Stimulated activated naive CD8-positive, alpha-beta T cell treated with anti-CD3 and anti-CD28 coated beads, Interleukin-15, amount 100 ng/mL, for 72 hours (primary cell): Measurements from ENCODE around the gene CNTN1.

ENCODE experiments used
- ATAC-seq: fragments of 150-1000 bp; cut with Tn5 transposase; 2 replicates; pipeline ENCODE4 v1.10.0; 2021; ENCODE audit warnings: mild to moderate bottlenecking, moderate library complexity
- DNase-seq, 2 donors: peaks; one replicate each; pipeline ENCODE4 v3.0.0; 2021 to 2022
- H3K27ac Mint-ChIP-seq, 2 donors: one replicate each; pipeline ENCODE4 v1.8.0; 2022; ENCODE audit warnings: mild to moderate bottlenecking in 2 of 2, mixed read lengths in 2 of 2, moderate library complexity in 2 of 2
- H3K27me3 Mint-ChIP-seq: one replicate; pipeline ENCODE4 v1.8.0; 2022; ENCODE audit warnings: mixed read lengths
- H3K4me1 Mint-ChIP-seq: one replicate; pipeline ENCODE4 v1.8.0; 2022; ENCODE audit warnings: mild to moderate bottlenecking, mixed read lengths
- H3K4me3 Mint-ChIP-seq, 2 donors: one replicate each; pipeline ENCODE4 v1.8.0; 2022; ENCODE audit warnings: mild to moderate bottlenecking in 2 of 2, mixed read lengths in 2 of 2, moderate library complexity in 1 of 2
- H3K9me3 Mint-ChIP-seq, 2 donors: one replicate each; pipeline ENCODE4 v1.8.0; 2022; ENCODE audit warnings: mixed read lengths in 2 of 2

Gene CNTN1

GRCh38 chr12:40986001-40986400 lies 293.8 kb downstream of the CNTN1 start:
- Mint-ChIP-seq H3K27ac (no peak overlapping the region), H3K4me1 (no peaks in the 10 kb centered on the region), H3K4me3 (no peak overlapping the region), H3K9me3 (peaks cover 0 to 5% of the 10 kb centered on the region in 2 donors), H3K27me3 (no peaks in the 10 kb centered on the region)
- DNase-seq = no peak
- ATAC-seq = no peak

GRCh38 chr12:40988355-40988754 lies 296.1 kb downstream of the CNTN1 start:
- Mint-ChIP-seq H3K27me3 (no peaks in the 10 kb centered on the region), H3K27ac (no peak overlapping the region), H3K4me1 (no peaks in the 10 kb centered on the region), H3K9me3 (peaks cover 0 to 5% of the 10 kb centered on the region in 2 donors), H3K4me3 (no peak overlapping the region)
- DNase-seq = no peak
- ATAC-seq = no peak

DNA sequence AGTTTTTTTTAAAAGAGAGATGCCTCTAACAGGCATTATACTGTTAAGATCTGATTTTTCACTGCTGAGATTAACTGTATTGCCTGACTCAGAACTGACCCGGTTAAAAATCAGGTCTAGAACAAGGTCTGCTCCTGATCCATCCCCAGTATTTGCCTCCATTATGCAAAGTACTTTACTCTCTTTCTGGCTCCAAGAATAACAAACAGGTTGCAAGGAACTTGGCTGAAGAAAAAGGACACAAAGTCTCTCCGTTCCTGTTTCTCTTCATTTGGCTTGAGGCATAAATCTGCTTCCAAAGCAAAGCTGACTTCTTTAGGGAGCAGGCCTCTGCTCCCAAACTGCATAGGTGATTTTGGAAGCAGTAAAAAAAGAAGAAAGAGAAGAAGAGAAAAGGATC lies 296.6 kb downstream of the CNTN1 start:
- ATAC-seq (no peak), DNase-seq (no peak)
- Mint-ChIP-seq H3K9me3 (peaks cover 0 to 5% of the 10 kb centered on the region in 2 donors), H3K27me3 (no peaks in the 10 kb centered on the region), H3K27ac (no peak overlapping the region), H3K4me3 (no peak overlapping the region), H3K4me1 (no peaks in the 10 kb centered on the region)

- no peak for ATAC-seq
- Mint-ChIP-seq H3K4me3 (no peak overlapping the region), H3K27me3 (no peaks in the 10 kb centered on the region)
Measured at GRCh38 chr12:40989785-40990184, 297.5 kb downstream of the CNTN1 start.

DNA sequence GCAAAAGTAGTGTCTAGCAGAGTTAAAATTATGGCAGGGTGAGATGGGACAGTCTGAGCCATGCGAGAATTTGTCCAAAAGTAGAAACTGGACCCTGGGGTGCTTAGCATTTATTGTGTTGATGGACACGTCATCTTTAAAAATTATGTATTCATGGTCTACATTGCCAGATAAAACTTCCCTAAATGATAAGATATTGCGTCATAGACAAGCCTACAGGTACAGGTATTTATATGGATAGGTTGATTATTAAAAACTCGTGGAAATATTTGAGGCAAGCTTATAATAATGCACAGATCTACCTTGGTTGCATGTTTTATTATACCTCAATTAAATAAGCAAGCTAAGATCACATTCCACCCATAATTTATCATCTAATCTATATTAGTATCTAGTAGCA lies 299.9 kb downstream of the CNTN1 start:
- DNase-seq (no peak), ATAC-seq (no peak)
- no peaks in the 10 kb centered on the region for H3K4me1 Mint-ChIP-seq
- no peak overlapping the region for H3K27ac Mint-ChIP-seq
- no peaks in the 10 kb centered on the region for H3K27me3 Mint-ChIP-seq
- no peak overlapping the region for H3K4me3 Mint-ChIP-seq
- H3K9me3 Mint-ChIP-seq = no peaks in the 10 kb centered on the region

More at GRCh38 chr12:40989785-40990184, 297.5 kb downstream of the CNTN1 start:
- no peak overlapping the region for H3K27ac Mint-ChIP-seq
- no peak for DNase-seq
- H3K4me1 Mint-ChIP-seq = no peaks in the 10 kb centered on the region
- H3K9me3 Mint-ChIP-seq = peaks cover 0 to 5% of the 10 kb centered on the region in 2 donors

GRCh38 chr12:40992674-40993073 lies 300.4 kb downstream of the CNTN1 start:
- H3K27ac Mint-ChIP-seq = no peak overlapping the region
- ATAC-seq (no peak), DNase-seq (no peak)
- no peaks in the 10 kb centered on the region for H3K27me3 Mint-ChIP-seq
- H3K4me1 Mint-ChIP-seq = no peaks in the 10 kb centered on the region
- H3K9me3 Mint-ChIP-seq = no peaks in the 10 kb centered on the region
- H3K4me3 Mint-ChIP-seq = no peak overlapping the region

DNA sequence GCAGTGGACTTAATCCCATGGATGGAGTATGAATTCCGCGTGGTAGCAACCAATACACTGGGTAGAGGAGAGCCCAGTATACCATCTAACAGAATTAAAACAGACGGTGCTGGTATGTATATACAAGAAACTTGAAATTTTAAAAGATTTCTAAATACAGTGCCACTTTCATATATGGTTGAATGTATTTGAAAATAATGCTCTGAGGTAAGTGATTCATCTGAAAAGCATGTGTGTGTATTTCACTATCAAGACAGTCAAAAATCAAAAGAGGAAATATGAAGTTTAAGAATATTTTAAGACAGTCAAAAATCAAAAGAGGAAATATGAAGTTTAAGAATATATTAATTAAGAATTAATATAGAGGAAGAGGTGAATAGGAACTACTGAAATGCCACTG lies 300.9 kb downstream of the CNTN1 start:
- H3K4me3 Mint-ChIP-seq = no peak overlapping the region
- ATAC-seq (no peak), DNase-seq (no peak)
- H3K27me3 Mint-ChIP-seq = no peaks in the 10 kb centered on the region
- no peak overlapping the region for H3K27ac Mint-ChIP-seq
- no peaks in the 10 kb centered on the region for H3K9me3 Mint-ChIP-seq
- no peaks in the 10 kb centered on the region for H3K4me1 Mint-ChIP-seq

DNA sequence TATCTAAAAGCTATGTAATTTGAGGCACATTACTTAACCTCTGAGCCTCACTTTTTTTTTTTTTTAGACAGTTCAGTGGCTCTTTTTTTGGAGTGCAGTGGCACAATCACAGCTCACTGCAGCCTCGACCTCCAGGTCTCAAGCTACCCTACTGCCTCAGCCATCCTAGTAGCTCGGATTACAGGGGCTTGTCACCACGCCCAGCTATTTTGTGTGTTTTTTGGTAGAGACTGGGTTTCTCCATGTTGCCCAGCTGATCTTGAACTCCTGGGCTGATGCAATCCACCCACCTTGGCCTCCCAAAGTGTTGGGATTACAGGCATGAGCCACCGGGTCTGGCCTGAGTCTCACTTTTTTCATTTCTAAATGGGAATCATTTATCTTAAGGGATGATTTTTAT lies 303.9 kb downstream of the CNTN1 start:
- Mint-ChIP-seq H3K27me3 (no peaks in the 10 kb centered on the region), H3K4me3 (no peak overlapping the region), H3K4me1 (no peaks in the 10 kb centered on the region), H3K9me3 (no peaks in the 10 kb centered on the region), H3K27ac (no peak overlapping the region)
- DNase-seq = no peak
- no peak for ATAC-seq

- Mint-ChIP-seq H3K27me3 (no peaks in the 10 kb centered on the region), H3K27ac (no peak overlapping the region), H3K4me1 (no peaks in the 10 kb centered on the region), H3K4me3 (no peak overlapping the region), H3K9me3 (peaks cover 6 to 14% of the 10 kb centered on the region in 2 donors)
- no peak for DNase-seq
- ATAC-seq = no peak
Measured at GRCh38 chr12:40999210-40999609, 307.0 kb downstream of the CNTN1 start.

DNA sequence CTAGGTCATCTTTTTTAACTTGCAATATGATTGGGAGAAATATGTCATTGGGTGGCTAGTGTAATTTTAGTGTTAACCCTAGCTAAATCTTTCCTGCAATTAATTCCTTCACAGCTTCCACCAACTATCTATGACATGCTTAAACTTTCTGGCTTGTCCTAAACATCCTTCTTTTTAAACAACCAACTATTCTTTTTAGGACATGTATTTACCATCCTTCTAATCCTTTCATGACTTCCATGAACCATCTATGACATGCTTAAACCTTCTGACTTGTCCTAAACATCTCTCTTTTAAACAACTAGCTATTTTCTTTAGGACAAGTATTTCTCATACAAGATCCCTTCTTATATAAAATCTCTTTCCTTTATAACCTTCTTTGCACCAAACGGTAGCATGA lies 316.2 kb downstream of the CNTN1 start:
- no peaks in the 10 kb centered on the region for H3K27me3 Mint-ChIP-seq
- DNase-seq (no peak), ATAC-seq (no peak)
- no peaks in the 10 kb centered on the region for H3K4me1 Mint-ChIP-seq
- no peak overlapping the region for H3K4me3 Mint-ChIP-seq
- no peak overlapping the region for H3K27ac Mint-ChIP-seq
- peaks cover 47 to 71% of the 10 kb centered on the region in 2 donors for H3K9me3 Mint-ChIP-seq

GRCh38 chr12:41011939-41012338 lies 319.7 kb downstream of the CNTN1 start:
- Mint-ChIP-seq H3K4me1 (no peaks in the 10 kb centered on the region), H3K4me3 (no peak overlapping the region), H3K27me3 (no peaks in the 10 kb centered on the region), H3K9me3 (peaks cover 19 to 37% of the 10 kb centered on the region in 2 donors), H3K27ac (no peak overlapping the region)
- ATAC-seq (no peak), DNase-seq (no peak)

- Mint-ChIP-seq H3K27ac (no peak overlapping the region), H3K4me1 (no peaks in the 10 kb centered on the region), H3K4me3 (no peak overlapping the region), H3K27me3 (no peaks in the 10 kb centered on the region), H3K9me3 (peaks cover 14 to 16% of the 10 kb centered on the region in 2 donors)
- ATAC-seq = no peak
- no peak for DNase-seq
Measured at GRCh38 chr12:41013881-41014642, 321.8 kb downstream of the CNTN1 start.

GRCh38 chr12:41014643-41015020 lies 322.4 kb downstream of the CNTN1 start:
- no peaks in the 10 kb centered on the region for H3K4me1 Mint-ChIP-seq
- H3K27ac Mint-ChIP-seq = no peak overlapping the region
- no peaks in the 10 kb centered on the region for H3K27me3 Mint-ChIP-seq
- ATAC-seq = no peak
- H3K4me3 Mint-ChIP-seq = no peak overlapping the region
- no peak for DNase-seq
- peaks cover 14 to 16% of the 10 kb centered on the region in 2 donors for H3K9me3 Mint-ChIP-seq

GRCh38 chr12:41018010-41018409 lies 325.8 kb downstream of the CNTN1 start:
- DNase-seq = no peak
- no peak overlapping the region for H3K27ac Mint-ChIP-seq
- ATAC-seq = no peak
- no peaks in the 10 kb centered on the region for H3K9me3 Mint-ChIP-seq
- no peaks in the 10 kb centered on the region for H3K27me3 Mint-ChIP-seq
- H3K4me3 Mint-ChIP-seq = no peak overlapping the region
- H3K4me1 Mint-ChIP-seq = no peaks in the 10 kb centered on the region

GRCh38 chr12:41019461-41019860 lies 327.2 kb downstream of the CNTN1 start:
- Mint-ChIP-seq H3K4me3 (no peak overlapping the region), H3K4me1 (no peaks in the 10 kb centered on the region), H3K27me3 (no peaks in the 10 kb centered on the region), H3K9me3 (no peaks in the 10 kb centered on the region), H3K27ac (no peak overlapping the region)
- no peak for ATAC-seq
- DNase-seq = no peak

DNA sequence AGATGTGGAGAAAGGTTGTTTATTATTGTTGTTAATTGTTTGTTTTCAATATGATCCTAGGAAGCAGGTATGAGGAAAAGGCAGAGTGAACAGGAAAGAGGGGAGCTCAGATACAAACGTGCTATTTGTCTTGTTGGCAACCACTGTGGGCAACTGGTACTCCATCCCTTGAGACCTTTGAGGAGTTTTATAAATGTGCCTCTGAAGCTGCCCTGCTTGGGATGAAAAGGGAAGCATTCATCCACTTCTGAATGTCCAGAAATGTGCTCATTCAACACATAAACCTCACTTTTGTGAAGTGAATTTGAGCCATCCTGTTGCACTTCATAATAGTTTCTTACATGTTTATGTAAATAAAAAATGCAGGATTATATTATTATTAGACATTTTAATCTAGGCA lies 331.6 kb downstream of the CNTN1 start:
- ATAC-seq (no peak), DNase-seq (no peak)
- Mint-ChIP-seq H3K4me3 (no peak overlapping the region), H3K27ac (no peak overlapping the region), H3K4me1 (no peaks in the 10 kb centered on the region), H3K9me3 (no peaks in the 10 kb centered on the region), H3K27me3 (no peaks in the 10 kb centered on the region)

DNA sequence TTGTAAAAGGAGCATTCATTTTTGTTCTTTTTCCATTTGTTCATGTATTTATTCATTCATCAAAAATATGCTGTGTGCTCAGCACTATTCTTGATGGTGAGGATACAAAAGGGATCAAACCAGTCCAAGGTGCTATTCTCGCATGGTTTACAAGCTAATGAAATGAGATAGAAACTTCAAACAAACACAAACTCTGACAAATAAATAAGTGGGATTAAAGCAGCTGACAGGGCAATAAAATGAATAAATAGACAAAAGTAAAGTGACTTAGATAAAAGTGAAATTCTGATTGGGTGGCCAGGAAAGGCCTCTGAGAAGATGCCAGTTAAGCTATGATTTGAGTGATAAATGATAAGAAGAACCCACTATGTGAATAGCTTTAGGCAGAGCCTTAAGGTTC lies 333.9 kb downstream of the CNTN1 start:
- no peaks in the 10 kb centered on the region for H3K4me1 Mint-ChIP-seq
- H3K27me3 Mint-ChIP-seq = no peaks in the 10 kb centered on the region
- no peaks in the 10 kb centered on the region for H3K9me3 Mint-ChIP-seq
- no peak overlapping the region for H3K4me3 Mint-ChIP-seq
- DNase-seq = no peak
- no peak for ATAC-seq
- no peak overlapping the region for H3K27ac Mint-ChIP-seq
